ENCODE results near the gene UBAC2. TPM values are rescaled to one million over a fixed set of nuclear protein-coding genes. Genes with fewer than 3 reads are reported as not detected.

UBAC2 gene
- total RNA-seq, 1 experiment from 2014 or later: 45.8 TPM

- POLR2A ChIA-PET (ENCODE audit: low non-redundant PET): no interaction called here
- CTCF ChIA-PET: no interaction called here
- no peak for TF ChIP-seq EZH2 (IDR thresholded peaks at IDR 0.05; ENCODE audit: borderline replicate concordance, low read depth, low read length, poor library complexity, severe bottlenecking)
Observed at GRCh38 chr13:99211421-99212035, 10.9 kb downstream of the UBAC2 start.

GRCh38 chr13:99214232-99214631, 13.6 kb downstream of the UBAC2 start:
- ChIA-PET POLR2A (ENCODE audit: low non-redundant PET) (interaction anchor here (1.1 kb wide), 1 partner anchor 13 kb away, joined by 3 read pairs; the partner anchor contains the start of gene UBAC2), CTCF (no interaction called here)
- Histone ChIP-seq H3K9me3 (ENCODE audit: low read depth, low read length, poor library complexity, severe bottlenecking) (no peaks in the 10 kb centered on the region), H3K27ac (ENCODE audit: low read depth, low read length, poor library complexity, severe bottlenecking) (no peak overlapping the region), H3K36me3 (ENCODE audit: insufficient read depth, low read length, poor library complexity, severe bottlenecking) (no peaks in the 10 kb centered on the region), H3K4me3 (ENCODE audit: low read depth, low read length, poor library complexity, severe bottlenecking) (no peak overlapping the region), H3K27me3 (replicated peaks; ENCODE audit: insufficient read depth, low read depth, low read length, poor library complexity) (no peaks in the 10 kb centered on the region), H3K4me1 (ENCODE audit: insufficient read depth, low read length, poor library complexity, severe bottlenecking) (no peaks in the 10 kb centered on the region)
- TF ChIP-seq CTCF (conservative IDR thresholded peaks at IDR 0.05; ENCODE audit: low read depth, low read length) (no peak), EZH2 (IDR thresholded peaks at IDR 0.05; ENCODE audit: borderline replicate concordance, low read depth, low read length, poor library complexity, severe bottlenecking) (no peak)
- BruUV-seq (replicated peaks): no TSS peak
- DNase-seq (ENCODE audit: low spot score): no peak
- intact Hi-C loops (cut with micrococcal nuclease; ENCODE audit: unreplicated experiment): no loop called here

More at GRCh38 chr13:99211421-99212035, 10.9 kb downstream of the UBAC2 start:
- no peak for DNase-seq (ENCODE audit: low spot score)
- Histone ChIP-seq H3K36me3 (ENCODE audit: insufficient read depth, low read length, poor library complexity, severe bottlenecking) (no peaks in the 10 kb centered on the region), H3K4me1 (ENCODE audit: insufficient read depth, low read length, poor library complexity, severe bottlenecking) (no peaks in the 10 kb centered on the region), H3K27me3 (replicated peaks; ENCODE audit: insufficient read depth, low read depth, low read length, poor library complexity) (no peaks in the 10 kb centered on the region), H3K9me3 (ENCODE audit: low read depth, low read length, poor library complexity, severe bottlenecking) (no peaks in the 10 kb centered on the region), H3K4me3 (ENCODE audit: low read depth, low read length, poor library complexity, severe bottlenecking) (no peak overlapping the region), H3K27ac (ENCODE audit: low read depth, low read length, poor library complexity, severe bottlenecking) (no peak overlapping the region)
- intact Hi-C loops (cut with micrococcal nuclease; ENCODE audit: unreplicated experiment): no loop called here
- BruUV-seq (replicated peaks): no TSS peak

GRCh38 chr13:99214731-99215130, 14.1 kb downstream of the UBAC2 start:
- TF ChIP-seq EZH2 (IDR thresholded peaks at IDR 0.05; ENCODE audit: borderline replicate concordance, low read depth, low read length, poor library complexity, severe bottlenecking) (no peak), CTCF (conservative IDR thresholded peaks at IDR 0.05; ENCODE audit: low read depth, low read length) (no peak)
- CTCF ChIA-PET: interaction anchor here (0.7 kb wide), 1 partner anchor 9 kb away, joined by 4 read pairs; no protein-coding TSS in a partner anchor
- intact Hi-C loops (cut with micrococcal nuclease; ENCODE audit: unreplicated experiment): no loop called here
- no TSS peak for BruUV-seq (replicated peaks)
- Histone ChIP-seq H3K27ac (ENCODE audit: low read depth, low read length, poor library complexity, severe bottlenecking) (no peak overlapping the region), H3K9me3 (ENCODE audit: low read depth, low read length, poor library complexity, severe bottlenecking) (no peaks in the 10 kb centered on the region), H3K27me3 (replicated peaks; ENCODE audit: insufficient read depth, low read depth, low read length, poor library complexity) (no peaks in the 10 kb centered on the region), H3K4me1 (ENCODE audit: insufficient read depth, low read length, poor library complexity, severe bottlenecking) (no peaks in the 10 kb centered on the region), H3K4me3 (ENCODE audit: low read depth, low read length, poor library complexity, severe bottlenecking) (no peak overlapping the region), H3K36me3 (ENCODE audit: insufficient read depth, low read length, poor library complexity, severe bottlenecking) (no peaks in the 10 kb centered on the region)
- POLR2A ChIA-PET (ENCODE audit: low non-redundant PET): interaction anchor here (1.1 kb wide), 1 partner anchor 14 kb away, joined by 3 read pairs; the partner anchor contains the start of gene UBAC2
- DNase-seq (ENCODE audit: low spot score): no peak
